NCI-H460 (cell line): ENCODE measurements around the gene LRP1B. TPM values are rescaled to one million over a fixed set of nuclear protein-coding genes. Genes with fewer than 3 reads are reported as not detected.
A peak's percentile ranks its signal among the peaks of the same experiment; 100 is the strongest.

Source experiments
- DNase-seq: peaks from one replicate; pipeline ENCODE4 v3.0.0-alpha.2; 2016; ENCODE audit warnings: low read depth; ENCODE audit errors: extremely low read depth
- total RNA-seq: library from RNA; depleted of rRNA; stranded (reverse); fragments of >200 nt; shearing (Covaris generic); gene quantifications from 2 replicates; pipeline ENCODE4 v1.2.3, GENCODE V29; 2014

Gene LRP1B
- total RNA-seq, 1 experiment from 2014 or later, result 4.0 TPM

DNA sequence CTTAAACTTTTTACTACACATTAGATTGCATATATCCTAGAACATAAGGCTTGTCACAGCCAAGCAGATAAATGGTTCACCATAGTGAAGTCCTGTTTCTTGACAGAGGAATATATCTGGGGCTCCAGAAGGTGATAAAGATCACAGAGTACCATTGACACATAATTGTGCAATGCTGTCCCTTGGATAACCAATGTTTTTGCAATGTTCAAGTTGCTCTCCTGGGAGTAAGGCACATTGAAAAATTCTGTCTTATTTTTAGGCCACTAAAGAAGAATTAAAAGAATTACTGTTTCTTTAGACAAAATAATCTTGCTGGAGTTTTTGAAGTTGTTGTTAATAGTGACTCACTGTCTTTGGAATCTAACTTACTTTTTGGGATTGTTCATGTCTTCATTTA is 1132.8 kb downstream of the LRP1B start:
- no peak for DNase-seq

DNA sequence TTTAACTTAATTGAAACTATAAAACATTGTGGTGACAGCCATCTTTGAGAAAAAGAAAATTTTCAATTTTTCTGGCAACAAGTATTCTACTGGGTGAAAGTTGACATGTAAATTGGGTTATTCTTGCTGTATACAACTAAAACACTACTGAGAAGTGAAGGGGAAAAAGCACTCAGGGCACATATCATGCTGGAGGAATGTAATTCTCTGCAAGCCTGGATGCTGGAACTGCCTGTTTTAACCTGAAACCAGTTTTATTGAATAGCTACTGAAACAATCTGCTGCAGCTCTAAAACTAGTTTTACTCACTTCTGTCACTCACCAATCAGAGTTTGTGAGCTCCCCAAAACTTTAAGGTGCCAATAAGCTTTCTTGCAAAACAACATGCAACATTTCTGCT is 1136.0 kb downstream of the LRP1B start:
- no peak for DNase-seq

DNA sequence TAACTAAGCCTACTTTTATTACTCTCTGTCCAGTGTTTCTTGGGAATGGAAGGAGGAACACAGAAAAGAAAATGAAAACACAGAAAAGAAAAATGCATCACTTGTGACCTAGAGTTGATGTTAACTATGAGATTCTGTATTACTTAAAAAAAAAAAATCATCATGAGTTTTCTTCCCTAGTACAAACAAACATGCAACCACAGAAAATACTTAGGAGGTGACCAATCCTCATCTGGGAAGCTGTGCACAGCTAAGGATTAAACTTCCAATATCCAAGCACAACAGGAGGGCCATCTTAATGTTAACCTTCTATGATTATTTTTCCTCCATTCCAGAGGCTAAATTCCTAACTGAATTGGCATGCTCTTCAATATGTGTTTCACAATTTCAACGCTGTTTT is 1140.4 kb downstream of the LRP1B start:
- DNase-seq, result no peak

GRCh38 chr2:140988597-140988996 is 1142.2 kb downstream of the LRP1B start:
- DNase-seq, result no peak

- no peak for DNase-seq
Measured at GRCh38 chr2:140986456-140986855, 1144.4 kb downstream of the LRP1B start.

- DNase-seq, result no peak
Measured at GRCh38 chr2:140975237-140975636, 1155.6 kb downstream of the LRP1B start.

- DNase-seq, result no peak
Measured at GRCh38 chr2:140972724-140973123, 1158.1 kb downstream of the LRP1B start.

DNA sequence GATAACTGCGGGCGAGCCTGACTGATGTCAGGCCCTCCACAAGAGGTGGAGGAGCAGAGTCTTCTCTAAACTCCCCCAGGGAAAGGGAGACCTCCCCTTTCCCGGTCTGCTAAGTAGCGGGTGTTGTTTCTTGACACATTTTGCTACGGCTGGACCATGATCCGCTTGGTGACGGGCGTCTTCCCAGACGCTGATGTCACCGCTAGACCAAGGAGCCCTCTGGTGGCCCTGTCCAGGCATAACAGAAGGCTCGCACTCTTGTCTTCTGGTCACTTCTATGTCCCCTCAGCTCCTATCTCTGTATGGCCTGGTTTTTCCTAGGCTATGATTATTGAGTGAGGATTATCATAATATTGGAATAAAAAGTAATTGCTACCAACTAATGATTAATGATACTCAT is 1166.5 kb downstream of the LRP1B start:
- DNase-seq, result peak; percentile 6

DNA sequence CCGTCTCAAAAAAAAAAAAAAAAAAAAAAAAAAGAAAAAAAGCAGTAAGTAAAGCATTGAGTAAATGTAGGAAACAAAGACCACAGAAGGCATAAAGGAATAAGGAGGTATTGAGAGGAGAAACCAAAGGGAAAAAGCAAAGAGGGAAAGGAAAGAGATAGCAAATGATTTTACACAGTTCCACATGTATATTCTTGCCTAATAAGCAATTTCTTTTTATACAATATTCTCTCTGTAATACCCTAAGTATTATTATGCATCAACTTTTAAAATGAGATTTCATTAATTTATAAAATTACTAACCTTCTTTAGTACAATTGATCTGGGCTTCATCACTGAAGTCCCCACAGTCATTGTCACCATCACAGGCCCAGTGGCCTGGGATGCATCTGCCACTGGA is 1180.9 kb downstream of the LRP1B start:
- no peak for DNase-seq

DNA sequence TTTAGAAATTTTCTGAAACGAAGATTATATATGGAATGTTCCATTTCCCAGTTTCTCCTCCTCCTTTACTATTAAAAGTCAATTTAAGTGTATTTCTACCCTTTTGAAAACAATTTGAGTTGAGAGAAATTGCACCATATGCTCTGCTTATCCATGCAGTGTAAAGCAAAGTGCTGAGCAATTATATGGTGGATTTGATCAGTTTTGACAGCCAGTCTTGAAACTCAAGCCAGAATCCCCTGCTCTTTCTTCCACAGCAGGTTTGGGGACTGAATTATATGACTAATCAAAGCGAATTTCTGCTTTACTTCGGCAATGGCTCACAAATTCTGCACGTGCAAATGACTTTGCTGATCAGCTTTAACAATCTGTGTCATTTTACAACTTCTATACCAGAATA is 1183.6 kb downstream of the LRP1B start:
- no peak for DNase-seq

GRCh38 chr2:140943867-140944266 is 1186.9 kb downstream of the LRP1B start:
- DNase-seq, result no peak

GRCh38 chr2:140942284-140942683 is 1188.5 kb downstream of the LRP1B start:
- DNase-seq, result no peak

GRCh38 chr2:140929849-140930248 is 1201.0 kb downstream of the LRP1B start:
- no peak for DNase-seq

GRCh38 chr2:140918426-140918825 is 1212.4 kb downstream of the LRP1B start:
- no peak for DNase-seq

GRCh38 chr2:140916410-140916809 is 1214.4 kb downstream of the LRP1B start:
- no peak for DNase-seq

DNA sequence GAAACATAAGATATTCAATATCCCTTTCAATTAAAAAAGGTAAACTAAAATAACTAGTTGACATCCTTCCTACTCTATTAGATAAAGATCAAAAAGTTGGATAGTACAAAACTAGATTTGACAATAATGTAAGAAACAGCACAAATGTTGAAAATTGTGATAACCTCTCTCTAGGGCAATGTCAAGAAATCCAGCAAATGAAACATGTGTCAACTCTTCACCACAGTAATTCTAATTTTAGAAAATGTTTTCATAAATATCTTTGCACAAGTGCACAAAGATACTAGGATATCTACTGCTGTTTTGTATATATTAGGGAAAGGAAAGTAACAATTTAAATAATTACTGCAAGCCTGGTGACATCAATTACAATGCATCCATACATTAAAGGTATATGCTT is 1220.1 kb downstream of the LRP1B start:
- DNase-seq, result no peak

GRCh38 chr2:140905083-140905781 is 1225.6 kb downstream of the LRP1B start:
- DNase-seq, result no peak

DNA sequence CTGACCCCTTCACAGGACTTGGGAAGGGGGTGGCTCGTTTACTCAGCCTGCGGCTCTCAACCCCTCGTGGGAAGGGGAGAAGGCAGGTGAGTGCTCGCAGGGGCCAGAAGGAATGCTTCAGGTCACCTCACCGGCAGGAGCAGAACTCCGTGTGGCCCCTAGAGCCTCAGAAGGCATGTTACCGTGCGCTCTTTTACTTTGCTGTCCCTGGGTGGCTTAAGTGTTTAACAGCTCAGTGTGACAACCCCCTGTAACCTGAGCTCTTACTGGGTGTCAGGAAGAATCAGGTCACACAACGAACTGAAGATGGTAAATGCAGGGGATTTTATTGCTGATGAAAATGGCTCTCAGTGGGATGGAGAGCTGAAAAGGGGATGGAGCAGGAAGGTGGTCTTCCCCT is 1235.4 kb downstream of the LRP1B start:
- no peak for DNase-seq

DNA sequence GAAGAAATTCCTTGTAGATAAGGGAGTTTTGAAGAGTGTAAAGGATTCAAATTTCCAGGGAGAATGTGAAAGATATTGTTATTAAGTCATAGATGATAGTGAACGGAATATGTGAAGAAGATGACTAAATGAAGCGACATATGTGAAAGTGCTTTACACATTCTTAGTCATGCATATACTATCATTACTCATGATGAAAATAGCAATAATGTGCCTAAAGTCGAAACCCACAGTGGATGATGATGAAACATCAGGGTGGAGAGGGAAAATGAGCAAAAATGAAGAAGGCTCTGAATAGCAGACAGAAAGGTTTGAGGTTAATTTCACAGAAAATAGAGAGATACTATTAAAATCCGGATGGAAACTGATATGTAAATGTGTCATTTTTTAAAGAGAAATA is 1237.1 kb downstream of the LRP1B start:
- peak; percentile 65 for DNase-seq

DNA sequence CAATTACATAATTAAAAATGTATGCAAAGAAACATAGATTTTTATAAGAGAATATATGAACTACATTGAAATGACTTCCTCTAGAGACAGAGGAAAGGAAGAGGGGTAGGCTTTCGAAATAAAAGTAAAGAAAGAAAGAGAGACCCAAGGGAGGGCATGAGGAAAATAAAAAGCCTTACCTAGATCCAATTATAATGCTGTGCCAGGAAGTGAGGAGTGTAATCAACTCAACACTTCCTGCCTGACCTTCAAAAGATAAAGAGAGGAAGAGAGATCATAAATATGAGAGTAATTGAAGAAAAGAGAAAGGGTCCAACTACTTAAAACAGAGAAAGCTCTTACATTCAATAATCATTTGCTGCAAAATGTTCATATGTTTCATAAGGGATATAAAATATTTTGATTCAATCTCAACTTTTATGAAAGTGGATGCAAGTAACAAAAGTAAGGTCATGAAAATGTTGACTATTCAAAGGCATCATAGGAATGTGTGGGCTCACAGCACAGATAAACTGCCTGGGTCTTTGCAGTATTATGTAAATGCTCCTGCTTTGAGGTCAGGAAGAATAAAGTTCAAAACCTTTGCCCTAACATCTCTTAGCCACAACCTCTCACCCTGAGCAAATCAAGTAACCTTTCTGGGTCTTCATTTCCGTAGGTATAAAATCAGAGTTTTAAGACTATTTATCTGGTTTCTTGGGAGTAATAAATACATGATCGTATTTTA is 1237.7 kb downstream of the LRP1B start:
- no peak for DNase-seq

DNA sequence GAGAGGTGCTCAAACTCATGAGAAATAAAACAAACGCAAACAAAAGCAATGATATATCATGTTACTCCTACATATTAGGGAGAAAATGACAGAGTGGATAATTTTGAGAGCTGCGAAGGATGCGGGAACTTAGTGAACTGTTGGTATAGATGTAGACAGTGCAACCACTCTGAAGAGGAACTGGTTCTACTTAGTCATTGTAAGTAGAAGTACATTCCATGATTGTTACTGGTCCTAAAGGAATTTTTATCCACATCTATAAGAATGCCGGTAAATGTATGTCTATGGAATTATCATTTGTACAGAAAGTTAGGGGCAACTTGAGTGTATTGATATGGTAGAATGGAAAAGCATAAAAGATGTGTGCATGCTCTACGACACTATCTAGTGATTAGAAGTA is 1238.4 kb downstream of the LRP1B start:
- no peak for DNase-seq

DNA sequence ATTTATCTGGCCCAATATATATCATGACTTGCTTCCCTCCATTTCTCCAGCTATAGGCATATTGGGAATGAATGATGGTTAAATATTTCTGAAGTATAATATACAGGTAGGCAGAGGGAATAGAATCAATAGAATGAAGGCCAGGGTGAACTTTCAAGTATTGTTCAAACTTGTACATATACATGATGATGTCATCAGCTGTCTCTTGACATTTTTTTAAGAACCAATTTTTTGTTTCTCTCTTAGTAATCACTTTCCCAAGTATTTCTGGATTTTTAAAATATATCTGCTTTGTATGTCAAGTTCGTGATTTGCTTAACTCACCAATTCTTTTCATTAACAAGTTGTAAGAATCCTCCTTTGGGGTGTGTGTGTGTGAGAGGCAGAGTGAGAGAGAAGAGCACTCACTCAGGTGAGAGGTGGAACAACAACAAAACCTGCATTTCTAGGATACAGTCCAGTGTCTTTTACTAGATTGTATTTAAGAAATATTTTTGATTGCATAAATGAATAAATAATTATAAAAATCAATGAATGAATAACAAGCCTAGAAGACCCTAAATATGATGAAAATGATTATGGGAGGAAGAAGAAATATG is 1239.1 kb downstream of the LRP1B start:
- DNase-seq, result no peak
